Neural progenitor cell (in vitro differentiated cells): ENCODE measurements around the gene MPL. TPM values are rescaled to one million over a fixed set of nuclear protein-coding genes. Genes with fewer than 3 reads are reported as not detected.

Source experiments
- DNase-seq: peaks from one replicate; pipeline ENCODE4 v3.0.0-alpha.2; 2016; ENCODE audit warnings: low spot score
- H2AFZ ChIP-seq: fragments of 200-600 bp; sonication (generic); replicated peaks from 2 replicates; pipeline ENCODE4 v1.6.1; 2016; ENCODE audit warnings: antibody characterized with exemption
- H3F3A ChIP-seq: fragments of 200-600 bp; sonication (generic); 2 replicates; pipeline ENCODE4 v1.6.1; 2016; ENCODE audit warnings: antibody characterized with exemption, low read depth
- H3K27ac ChIP-seq: fragments of 200-600 bp; sonication (generic); 2 replicates; pipeline ENCODE4 v1.5.1; 2016; ENCODE audit warnings: mild to moderate bottlenecking
- H3K27me3 ChIP-seq: fragments of 200-600 bp; sonication (generic); 2 replicates; pipeline ENCODE4 v1.6.1; 2016; ENCODE audit warnings: mild to moderate bottlenecking, moderate library complexity
- H3K36me3 ChIP-seq: fragments of 200-600 bp; sonication (generic); 2 replicates; pipeline ENCODE4 v1.5.1; 2016
- H3K4me1 ChIP-seq: fragments of 200-600 bp; sonication (generic); 2 replicates; pipeline ENCODE4 v1.6.1; 2016; ENCODE audit warnings: mixed run types
- H3K4me2 ChIP-seq: fragments of 200-600 bp; sonication (generic); 2 replicates; pipeline ENCODE4 v1.6.1; 2016
- H3K4me3 ChIP-seq: fragments of 200-600 bp; sonication (generic); 2 replicates; pipeline ENCODE4 v1.5.1; 2016
- H3K79me2 ChIP-seq: fragments of 200-600 bp; sonication (generic); 2 replicates; pipeline ENCODE4 v1.6.1; 2016; ENCODE audit warnings: low read depth
- H3K9ac ChIP-seq: fragments of 200-600 bp; sonication (generic); 2 replicates; pipeline ENCODE4 v1.6.1; 2016
- H3K9me3 ChIP-seq: fragments of 200-600 bp; sonication (generic); 2 replicates; pipeline ENCODE4 v1.5.1; 2016; ENCODE audit warnings: low read depth
- H4K20me1 ChIP-seq: fragments of 200-600 bp; sonication (generic); 2 replicates; pipeline ENCODE4 v1.6.1; 2016; ENCODE audit warnings: low read depth
- H3K27ac Mint-ChIP-seq: 3 replicates; pipeline ENCODE4 v1.8.0; 2021; ENCODE audit warnings: mixed read lengths
- H3K27me3 Mint-ChIP-seq: 2 replicates; pipeline ENCODE4 v1.8.0; 2022; ENCODE audit warnings: low read depth, mild to moderate bottlenecking, inconsistent platforms, moderate library complexity, mixed read lengths; ENCODE audit not compliant: insufficient read depth
- H3K36me3 Mint-ChIP-seq: 3 replicates; pipeline ENCODE4 v1.8.0; 2021; ENCODE audit warnings: mixed read lengths
- H3K4me1 Mint-ChIP-seq: 3 replicates; pipeline ENCODE4 v1.8.0; 2021; ENCODE audit warnings: mixed read lengths
- H3K4me3 Mint-ChIP-seq: 3 replicates; pipeline ENCODE4 v1.8.0; 2021; ENCODE audit warnings: mild to moderate bottlenecking, moderate library complexity, mixed read lengths
- H3K9me3 Mint-ChIP-seq: 3 replicates; pipeline ENCODE4 v1.8.0; 2020; ENCODE audit warnings: mixed read lengths
- EZH2 ChIP-seq: fragments of 200-600 bp; sonication (generic); IDR thresholded peaks from 2 replicates; pipeline ENCODE4 v1.6.1; 2017; ENCODE audit warnings: antibody characterized with exemption, mild to moderate bottlenecking, moderate library complexity
- EZH2phosphoT487 ChIP-seq: fragments of 200-600 bp; sonication (generic); IDR thresholded peaks from 2 replicates; pipeline ENCODE4 v1.6.1; 2017; ENCODE audit warnings: antibody characterized with exemption
- total RNA-seq: library from RNA; depleted of rRNA; stranded (reverse); fragments of >200 nt; gene quantifications from 2 replicates; pipeline ENCODE4 v1.2.3, GENCODE V29; 2015; ENCODE audit warnings: low replicate concordance
- TF ChIP-seq, protein P1 (sequence below): fragments of 200-600 bp; sonication (generic); IDR thresholded peaks from 2 replicates; pipeline ENCODE4 v1.5.1; 2017; ENCODE audit warnings: antibody characterized with exemption, mild to moderate bottlenecking

MPL gene
- total RNA-seq: 0.09 TPM in 1 of 2 replicates, not detected in the other

DNA sequence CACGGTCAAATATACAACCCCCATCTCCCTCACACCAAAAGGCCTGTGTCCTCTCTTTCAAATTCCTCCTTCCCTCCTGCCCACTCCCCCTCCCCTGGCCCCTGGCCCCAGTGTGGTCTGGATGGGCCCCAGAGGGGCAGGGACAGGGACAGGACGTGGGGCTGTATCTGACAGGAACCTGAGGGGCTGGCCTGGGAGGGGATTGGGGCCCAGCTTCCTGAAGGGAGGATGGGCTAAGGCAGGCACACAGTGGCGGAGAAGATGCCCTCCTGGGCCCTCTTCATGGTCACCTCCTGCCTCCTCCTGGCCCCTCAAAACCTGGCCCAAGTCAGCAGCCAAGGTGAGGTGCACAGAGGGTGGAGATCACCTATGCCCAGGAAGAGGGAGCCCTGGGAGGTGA is at the start of gene MPL:
MPL (plus strand) TSS at position 231 of the 400 bp plus-strand sequence; CDS start at position 262, 31 bp downstream.
- no peak within 1 kb of the TSS for H3K4me3 Mint-ChIP-seq
- TF ChIP-seq EZH2: no peak
- no peak for TF ChIP-seq EZH2phosphoT487
- TF ChIP-seq, protein P1, sequence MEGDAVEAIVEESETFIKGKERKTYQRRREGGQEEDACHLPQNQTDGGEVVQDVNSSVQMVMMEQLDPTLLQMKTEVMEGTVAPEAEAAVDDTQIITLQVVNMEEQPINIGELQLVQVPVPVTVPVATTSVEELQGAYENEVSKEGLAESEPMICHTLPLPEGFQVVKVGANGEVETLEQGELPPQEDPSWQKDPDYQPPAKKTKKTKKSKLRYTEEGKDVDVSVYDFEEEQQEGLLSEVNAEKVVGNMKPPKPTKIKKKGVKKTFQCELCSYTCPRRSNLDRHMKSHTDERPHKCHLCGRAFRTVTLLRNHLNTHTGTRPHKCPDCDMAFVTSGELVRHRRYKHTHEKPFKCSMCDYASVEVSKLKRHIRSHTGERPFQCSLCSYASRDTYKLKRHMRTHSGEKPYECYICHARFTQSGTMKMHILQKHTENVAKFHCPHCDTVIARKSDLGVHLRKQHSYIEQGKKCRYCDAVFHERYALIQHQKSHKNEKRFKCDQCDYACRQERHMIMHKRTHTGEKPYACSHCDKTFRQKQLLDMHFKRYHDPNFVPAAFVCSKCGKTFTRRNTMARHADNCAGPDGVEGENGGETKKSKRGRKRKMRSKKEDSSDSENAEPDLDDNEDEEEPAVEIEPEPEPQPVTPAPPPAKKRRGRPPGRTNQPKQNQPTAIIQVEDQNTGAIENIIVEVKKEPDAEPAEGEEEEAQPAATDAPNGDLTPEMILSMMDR: no peak
- no peaks in the 10 kb centered on the region for H3K27me3 ChIP-seq
- peaks cover 7% of the 10 kb centered on the region for H3K4me1 ChIP-seq
- no peaks in the 10 kb centered on the region for H4K20me1 ChIP-seq
- H3K36me3 ChIP-seq: no peaks in the 10 kb centered on the region
- H3K27ac Mint-ChIP-seq: no peak within 1 kb of the TSS
- no peak within 1 kb of the TSS for H3K9ac ChIP-seq
- H3K27ac ChIP-seq: no peak within 1 kb of the TSS
- H3F3A ChIP-seq: no peaks in the 10 kb centered on the region
- no peak within 1 kb of the TSS for H2AFZ ChIP-seq
- H3K9me3 Mint-ChIP-seq: no peaks in the 10 kb centered on the region
- no peaks in the 10 kb centered on the region for H3K79me2 ChIP-seq
- peaks cover 11% of the 10 kb centered on the region for H3K4me1 Mint-ChIP-seq
- no peak for DNase-seq
- H3K4me2 ChIP-seq: no peak within 1 kb of the TSS
- no peak within 1 kb of the TSS for H3K4me3 ChIP-seq
- H3K9me3 ChIP-seq: no peaks in the 10 kb centered on the region
- H3K27me3 Mint-ChIP-seq: peaks cover 14% of the 10 kb centered on the region
- H3K36me3 Mint-ChIP-seq: no peaks in the 10 kb centered on the region

DNA sequence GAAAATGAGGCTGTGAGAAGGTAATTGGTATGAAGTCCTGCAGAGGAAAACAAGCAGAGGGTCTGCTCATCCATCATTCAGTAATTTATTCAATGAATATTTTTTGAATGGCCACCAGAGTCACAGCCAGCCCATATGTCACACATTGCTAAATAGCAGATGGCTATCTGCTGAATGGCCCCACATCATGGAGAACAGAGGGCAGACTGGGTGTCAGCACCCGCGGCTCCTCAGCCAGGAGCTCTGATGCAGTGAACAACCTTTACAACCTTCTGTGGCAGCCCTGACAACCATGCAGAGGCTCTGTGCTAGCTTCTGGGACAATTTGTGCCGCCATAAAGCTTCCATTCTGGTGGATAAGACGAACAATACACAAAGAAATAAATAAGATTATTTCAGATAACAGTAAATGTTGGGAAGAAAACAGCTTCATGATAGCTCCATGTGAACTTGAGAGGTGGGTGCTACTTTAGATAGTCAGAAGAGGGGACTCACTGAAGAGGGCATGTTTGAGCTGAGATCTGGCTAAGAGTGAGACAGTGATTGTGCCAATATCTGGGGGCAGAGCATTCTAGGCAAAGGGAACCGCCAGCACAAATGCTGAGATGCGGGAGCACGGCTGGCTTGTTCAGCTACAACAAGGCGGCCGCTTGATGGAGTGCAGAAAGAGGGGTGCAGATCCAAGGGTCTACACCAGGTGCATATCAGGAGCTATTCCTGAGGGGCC is 49.4 kb upstream of the MPL start:
- Histone ChIP-seq H3K4me2 (no peak overlapping the region), H3K36me3 (no peaks in the 10 kb centered on the region), H2AFZ (no peak overlapping the region), H3K4me3 (no peak overlapping the region), H3K79me2 (no peaks in the 10 kb centered on the region), H3K9ac (no peak overlapping the region), H3K27ac (no peak overlapping the region), H3K9me3 (no peaks in the 10 kb centered on the region), H4K20me1 (no peaks in the 10 kb centered on the region), H3K4me1 (peaks cover 9% of the 10 kb centered on the region), H3K27me3 (no peaks in the 10 kb centered on the region), H3F3A (no peaks in the 10 kb centered on the region)
- no peak for DNase-seq
- Mint-ChIP-seq H3K27ac (no peak overlapping the region), H3K36me3 (no peaks in the 10 kb centered on the region), H3K4me1 (peaks cover 5% of the 10 kb centered on the region), H3K4me3 (no peak overlapping the region), H3K27me3 (peaks cover 4% of the 10 kb centered on the region), H3K9me3 (no peaks in the 10 kb centered on the region)
- TF ChIP-seq, protein P1: no peak
- TF ChIP-seq EZH2phosphoT487: no peak
- no peak for TF ChIP-seq EZH2

DNA sequence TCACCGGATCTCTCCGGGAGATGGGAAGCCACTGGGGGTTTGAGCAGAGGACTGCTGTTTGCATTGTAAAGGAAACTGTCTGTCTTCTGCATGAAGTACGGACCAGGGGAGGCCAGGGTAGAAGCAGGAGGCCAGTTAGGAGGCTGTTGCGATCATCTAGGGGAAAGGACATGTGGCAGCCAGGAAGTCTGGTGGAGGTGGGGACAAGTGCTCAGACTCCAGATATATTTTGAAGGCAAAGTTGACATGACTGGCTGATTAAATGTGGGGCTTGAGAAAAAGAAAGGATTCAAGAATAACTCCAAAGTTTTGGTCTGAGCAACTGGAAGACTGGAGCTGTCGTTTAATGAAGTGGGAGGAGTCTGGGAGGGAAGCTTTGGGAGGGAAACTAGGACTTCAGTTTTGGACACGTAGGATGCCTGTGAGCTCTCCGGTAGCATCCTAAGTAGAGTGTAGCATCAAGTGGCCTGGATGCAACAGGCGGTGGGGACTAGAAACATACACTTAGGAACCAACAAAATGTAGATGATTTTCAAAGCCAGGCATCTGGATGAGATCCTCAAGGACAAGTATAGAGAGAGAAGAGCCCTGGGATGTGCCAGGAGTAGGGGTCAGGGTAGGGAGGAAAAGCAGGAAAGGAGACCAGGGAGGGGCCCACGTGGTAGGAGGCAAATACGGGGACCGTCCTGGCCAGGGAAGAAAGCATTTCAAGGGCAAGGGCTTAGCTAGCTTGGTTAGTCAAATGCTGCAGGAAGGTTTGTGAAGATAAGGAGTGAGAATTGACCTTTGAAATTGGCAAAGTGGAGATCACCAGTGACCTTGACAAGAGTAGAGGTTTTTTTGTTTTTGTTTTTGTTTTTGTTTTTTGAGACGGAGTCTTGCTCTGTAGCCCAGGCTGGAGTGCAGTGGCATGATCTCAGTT is 48.6 kb upstream of the MPL start:
- TF ChIP-seq EZH2: no peak
- TF ChIP-seq EZH2phosphoT487: no peak
- TF ChIP-seq, protein P1: no peak
- H3K79me2 ChIP-seq: no peaks in the 10 kb centered on the region
- H3K27ac ChIP-seq: no peak overlapping the region
- no peak overlapping the region for H3K9ac ChIP-seq
- H3K4me3 Mint-ChIP-seq: no peak overlapping the region
- H3K27me3 Mint-ChIP-seq: peaks cover 4% of the 10 kb centered on the region
- H3K4me2 ChIP-seq: no peak overlapping the region
- peaks cover 6% of the 10 kb centered on the region for H3K4me1 Mint-ChIP-seq
- H3K4me1 ChIP-seq: peaks cover 14% of the 10 kb centered on the region
- H3K36me3 ChIP-seq: no peaks in the 10 kb centered on the region
- no peaks in the 10 kb centered on the region for H3K9me3 ChIP-seq
- no peaks in the 10 kb centered on the region for H4K20me1 ChIP-seq
- no peak overlapping the region for H2AFZ ChIP-seq
- H3K9me3 Mint-ChIP-seq: no peaks in the 10 kb centered on the region
- no peaks in the 10 kb centered on the region for H3K27me3 ChIP-seq
- no peak for DNase-seq
- H3K4me3 ChIP-seq: no peak overlapping the region
- H3K36me3 Mint-ChIP-seq: no peaks in the 10 kb centered on the region
- H3F3A ChIP-seq: no peaks in the 10 kb centered on the region
- no peak overlapping the region for H3K27ac Mint-ChIP-seq
